Gastrocnemius medialis (tissue), 4 donors: ENCODE measurements around the gene PPEF1.

Experiments
- CTCF ChIP-seq, 5 experiments: fragments of 450-650 bp in 3 of 5; fragments of 200-600 bp in 2 of 5; sonication (generic) in 2 of 5; IDR thresholded peaks in 4 of 5; conservative IDR thresholded peaks in 1 of 5; 1 replicate in 4 of 5; 2 replicates in 1 of 5; pipeline ENCODE4 v1.5.1; 2016 to 2019; ENCODE audit warnings: antibody characterized with exemption in 5 of 5, mild to moderate bottlenecking in 3 of 5, moderate library complexity in 3 of 5
- POLR2A ChIP-seq, 2 donors: fragments of 450-650 bp; IDR thresholded peaks; one replicate each; pipeline ENCODE4 v1.6.1; 2017; ENCODE audit warnings: antibody characterized with exemption in 2 of 2, mild to moderate bottlenecking in 2 of 2, moderate library complexity in 2 of 2

- TF ChIP-seq POLR2A (IDR thresholded peaks at IDR 0.05) (no peak), CTCF (IDR thresholded peaks at IDR 0.05 in 4 of 5, conservative IDR thresholded peaks at IDR 0.05 in 1 of 5) (no peak)
These were observed 102.2 kb downstream of the PPEF1 start for GRCh38 chrX:18809641-18810040.
